DMS114 treated with DMSO at 0.1 percent for 48 hours (cell line): ENCODE data around the gene OR10W1.

Experiments
- DNase-seq: peaks from one replicate; lab custom pipeline; 2025; ENCODE audit not compliant: unreplicated experiment; lab: John Stamatoyannopoulos, UW

Gene OR10W1, protein sequence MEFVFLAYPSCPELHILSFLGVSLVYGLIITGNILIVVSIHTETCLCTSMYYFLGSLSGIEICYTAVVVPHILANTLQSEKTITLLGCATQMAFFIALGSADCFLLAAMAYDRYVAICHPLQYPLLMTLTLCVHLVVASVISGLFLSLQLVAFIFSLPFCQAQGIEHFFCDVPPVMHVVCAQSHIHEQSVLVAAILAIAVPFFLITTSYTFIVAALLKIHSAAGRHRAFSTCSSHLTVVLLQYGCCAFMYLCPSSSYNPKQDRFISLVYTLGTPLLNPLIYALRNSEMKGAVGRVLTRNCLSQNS

DNA sequence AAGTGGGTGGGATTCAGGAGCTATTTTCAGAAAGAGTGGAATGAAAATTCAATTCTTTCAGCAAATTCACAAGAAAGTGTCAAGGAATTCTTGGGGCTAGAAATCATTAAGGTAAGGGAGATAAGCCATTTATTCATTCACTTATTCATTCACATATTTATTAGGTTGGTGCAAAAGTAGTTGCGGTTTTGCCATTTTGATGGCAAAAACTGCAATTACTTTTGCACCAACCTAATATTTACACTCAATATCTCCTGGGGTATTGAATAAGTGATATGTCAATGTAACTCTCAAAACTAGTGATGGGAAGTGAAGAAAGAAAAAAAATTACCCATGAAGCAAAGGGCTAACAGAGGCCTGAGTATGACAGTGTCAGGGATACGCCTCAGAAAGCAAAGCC is at the start of gene OR10W1:
OR10W1 (minus strand) TSS at position 119 of the 400 bp plus-strand sequence. CDS start 402 bp downstream, outside the sequence.
- DNase-seq = no peak

DNA sequence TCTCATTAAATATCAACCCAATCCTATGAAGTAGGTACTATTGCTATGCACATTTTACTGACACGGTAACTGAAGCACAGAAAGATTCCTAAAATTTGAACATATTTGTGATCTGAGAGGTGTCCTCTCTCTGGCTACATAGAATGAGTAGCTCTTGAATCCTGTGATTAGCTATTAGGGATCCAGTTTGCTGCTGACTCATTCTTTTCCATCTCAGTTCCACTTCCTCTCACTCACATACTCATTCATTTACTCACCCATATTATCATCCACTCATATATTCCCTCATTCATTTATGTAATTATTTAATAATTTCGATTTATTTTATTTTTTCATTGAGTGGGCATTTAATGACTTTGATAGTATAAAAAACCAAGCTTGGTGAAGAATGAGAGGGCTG is 48.1 kb upstream of the OR10W1 start:
- no peak for DNase-seq

DNA sequence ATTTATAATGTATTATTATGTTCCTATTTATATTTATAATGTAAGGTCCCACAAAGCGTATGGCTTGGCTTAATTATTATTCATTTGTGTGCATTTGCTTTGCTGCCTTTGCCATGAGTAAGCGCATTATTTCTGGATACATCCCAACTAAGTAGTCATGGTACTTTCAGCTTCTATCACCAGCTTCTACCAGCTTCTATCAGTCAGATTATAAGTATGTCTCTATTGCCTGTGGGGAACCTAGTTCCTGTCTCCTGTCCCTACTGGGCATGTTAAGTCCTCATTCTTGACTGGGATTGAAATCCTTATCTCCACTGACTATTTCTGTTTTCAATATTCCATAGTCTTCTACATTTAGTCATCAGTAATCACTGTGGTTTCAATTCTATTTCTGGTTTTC is 33.5 kb upstream of the OR10W1 start:
- DNase-seq = no peak

DNA sequence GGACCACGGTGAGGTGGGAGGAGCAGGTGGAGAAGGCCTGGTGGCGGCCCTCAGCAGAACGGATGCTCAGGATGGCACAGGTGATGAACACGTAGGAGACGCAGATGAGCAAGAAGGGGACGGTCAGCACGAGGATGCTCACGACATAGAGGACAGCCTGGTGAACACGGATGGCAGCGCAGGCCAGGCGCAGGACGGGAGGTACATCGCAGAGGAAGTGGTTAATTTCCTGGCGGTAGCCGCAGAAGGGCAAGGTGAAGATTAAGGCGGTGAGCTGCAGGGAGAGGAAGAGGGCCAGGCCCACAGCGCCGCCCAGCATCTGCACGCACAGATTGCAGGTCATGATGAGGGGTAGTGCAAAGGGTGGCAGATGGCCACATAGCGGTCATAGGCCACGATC is 24.0 kb upstream of the OR10W1 start:
- no peak for DNase-seq

DNA sequence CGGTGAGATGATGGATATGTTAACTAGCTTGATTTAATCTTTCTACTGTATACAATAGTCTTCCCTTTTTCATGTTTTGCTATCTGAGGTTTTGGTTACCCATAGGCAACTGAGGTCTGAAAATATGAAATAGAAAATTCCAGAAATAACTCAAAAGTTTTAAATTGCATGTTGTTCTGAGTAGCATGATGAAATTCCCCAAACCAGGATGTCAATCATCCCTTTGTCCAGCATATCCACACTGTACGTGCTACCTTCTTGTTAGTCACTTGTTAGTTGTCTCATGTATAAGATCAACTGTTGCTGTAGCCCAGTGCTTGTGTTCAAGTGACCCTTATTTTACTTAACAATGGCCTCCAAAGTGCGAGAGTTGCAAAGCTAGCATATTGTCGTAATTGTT is 21.2 kb upstream of the OR10W1 start:
- no peak for DNase-seq

DNA sequence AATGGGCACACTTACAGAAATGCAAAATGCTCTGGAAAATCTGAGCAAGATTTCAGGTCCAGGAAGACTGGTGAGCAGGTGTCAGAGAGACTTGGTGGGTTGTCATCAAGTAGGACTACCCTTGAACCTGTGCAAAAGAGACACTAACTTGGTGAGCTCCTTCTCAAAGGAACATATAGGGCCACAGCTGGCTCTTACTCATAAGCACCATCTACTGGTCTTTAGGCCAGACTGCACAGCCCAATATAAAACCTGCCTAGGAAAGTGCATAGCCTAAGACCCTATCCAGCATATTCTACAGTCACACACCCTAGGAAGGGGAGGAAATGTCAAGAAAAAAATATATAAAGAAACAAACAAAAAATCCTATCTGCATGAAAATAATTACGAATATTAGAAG is 18.2 kb upstream of the OR10W1 start:
- no peak for DNase-seq

DNA sequence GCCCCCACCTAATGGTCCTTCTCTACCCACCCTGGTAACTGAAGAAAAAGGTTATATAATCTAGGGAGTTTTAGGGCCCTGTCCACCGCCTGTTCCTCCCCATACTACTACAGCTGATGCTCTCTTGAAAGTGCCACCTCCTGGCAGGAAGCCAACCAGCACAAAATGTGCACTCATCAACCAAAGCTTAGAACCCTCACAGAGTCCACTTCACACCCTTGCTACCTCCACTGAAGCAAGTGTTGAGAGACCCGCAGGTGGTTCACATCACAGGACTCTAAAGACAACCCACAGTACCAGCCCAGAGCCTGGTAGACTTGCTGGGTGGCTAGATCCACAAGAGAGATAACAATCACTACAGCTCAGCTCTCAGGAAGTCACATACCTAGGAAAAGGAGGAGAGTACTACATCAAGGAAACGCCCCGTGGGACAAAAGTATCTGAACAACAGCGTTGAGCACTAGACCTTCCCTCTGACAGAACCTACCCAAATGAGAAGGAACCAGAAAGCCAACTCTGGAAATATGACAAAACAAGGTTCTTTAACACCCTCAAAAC is 17.5 kb upstream of the OR10W1 start:
- no peak for DNase-seq

DNA sequence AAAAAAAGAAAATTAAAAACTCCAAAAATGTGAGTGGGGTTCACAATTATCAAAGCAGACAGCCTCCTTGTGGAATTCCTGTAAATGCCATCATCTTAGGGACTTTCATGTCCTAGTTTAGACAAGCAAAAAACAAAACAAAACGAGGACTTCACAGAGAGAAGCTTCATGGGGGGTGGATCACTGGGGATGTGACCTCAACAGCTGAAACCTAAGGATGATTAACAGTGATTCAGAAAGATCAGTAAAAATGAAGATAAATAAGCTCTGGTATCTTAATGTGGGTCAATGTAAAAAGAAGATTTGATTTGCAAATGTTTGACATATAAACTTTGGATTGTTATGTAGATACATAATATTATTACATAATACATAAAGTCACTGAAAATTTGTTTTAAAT is 8.1 kb upstream of the OR10W1 start:
- DNase-seq = no peak

DNA sequence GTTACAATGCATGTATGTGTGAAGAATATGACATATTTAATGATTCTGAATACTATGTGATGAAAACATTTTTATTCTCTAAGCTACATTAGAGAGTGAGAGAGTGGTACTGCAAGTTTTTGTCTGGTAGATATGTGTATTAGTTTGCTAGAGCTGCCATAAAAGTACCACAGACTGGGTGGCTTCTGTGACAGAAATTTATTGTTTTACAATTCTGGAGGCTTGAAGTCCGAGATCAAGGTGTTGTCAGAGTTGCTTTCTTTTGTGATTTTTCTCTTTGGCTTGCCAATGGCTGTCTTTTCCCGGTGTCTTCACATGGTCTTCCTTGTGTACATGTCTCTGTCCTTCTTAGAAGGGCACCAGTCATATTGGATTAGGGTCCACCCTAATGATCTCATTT is 6.9 kb upstream of the OR10W1 start:
- no peak for DNase-seq

DNA sequence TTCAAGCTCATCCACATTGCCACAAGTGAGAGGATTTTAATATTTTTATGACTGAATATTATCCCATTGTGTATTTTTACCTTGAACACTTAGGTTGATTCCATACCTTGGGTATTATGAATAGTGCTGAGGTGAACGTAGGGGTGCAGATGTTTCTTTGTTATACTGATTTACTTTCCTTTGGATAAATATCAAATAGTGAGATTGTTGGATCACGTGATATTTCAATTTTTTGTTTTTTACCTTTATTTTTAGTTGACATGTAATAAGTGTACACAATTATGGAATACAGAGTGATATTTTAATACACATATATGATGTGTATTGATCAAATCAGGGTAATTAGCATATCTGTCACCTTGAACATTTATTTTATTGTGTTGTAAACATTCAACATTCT is 8.1 kb downstream of the OR10W1 start:
- no peak for DNase-seq

DNA sequence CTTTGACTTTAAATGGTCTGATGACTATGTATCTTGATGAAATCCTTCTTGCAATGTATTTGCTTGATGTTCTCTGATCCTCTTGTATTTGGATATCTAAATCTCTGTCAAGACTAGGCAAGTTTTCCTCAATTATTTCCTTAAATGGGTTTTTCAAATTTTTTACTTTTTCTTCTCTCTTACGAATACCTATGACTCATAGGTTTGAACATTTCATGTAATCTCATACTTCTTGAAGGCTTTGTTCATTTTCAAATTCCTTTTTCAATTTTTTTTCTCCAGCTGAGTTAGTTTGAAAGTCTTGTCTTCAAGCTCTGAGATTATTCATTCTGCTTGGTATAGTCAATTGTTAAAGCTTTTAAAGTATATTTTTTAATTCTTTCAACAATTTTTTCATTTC is 13.1 kb downstream of the OR10W1 start:
- DNase-seq = no peak

DNA sequence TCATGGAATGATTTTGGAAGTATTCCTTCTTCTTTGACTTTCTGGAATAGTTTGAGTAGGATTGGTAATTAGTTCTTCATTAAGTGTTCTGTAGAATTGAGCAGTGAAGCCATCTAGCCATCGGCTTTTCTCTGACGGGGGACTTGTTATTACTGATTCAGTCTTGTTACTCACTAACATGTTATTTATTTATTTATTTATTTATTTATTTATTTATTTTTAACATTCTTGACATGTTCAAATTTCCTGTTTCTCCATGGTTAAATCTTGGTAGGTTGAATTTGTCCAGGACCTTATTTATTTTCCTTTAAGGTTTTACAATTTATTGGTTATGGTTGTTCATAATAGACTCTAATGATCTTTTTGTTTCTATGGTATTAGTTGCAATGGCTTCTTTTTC is 24.1 kb downstream of the OR10W1 start:
- DNase-seq = no peak

DNA sequence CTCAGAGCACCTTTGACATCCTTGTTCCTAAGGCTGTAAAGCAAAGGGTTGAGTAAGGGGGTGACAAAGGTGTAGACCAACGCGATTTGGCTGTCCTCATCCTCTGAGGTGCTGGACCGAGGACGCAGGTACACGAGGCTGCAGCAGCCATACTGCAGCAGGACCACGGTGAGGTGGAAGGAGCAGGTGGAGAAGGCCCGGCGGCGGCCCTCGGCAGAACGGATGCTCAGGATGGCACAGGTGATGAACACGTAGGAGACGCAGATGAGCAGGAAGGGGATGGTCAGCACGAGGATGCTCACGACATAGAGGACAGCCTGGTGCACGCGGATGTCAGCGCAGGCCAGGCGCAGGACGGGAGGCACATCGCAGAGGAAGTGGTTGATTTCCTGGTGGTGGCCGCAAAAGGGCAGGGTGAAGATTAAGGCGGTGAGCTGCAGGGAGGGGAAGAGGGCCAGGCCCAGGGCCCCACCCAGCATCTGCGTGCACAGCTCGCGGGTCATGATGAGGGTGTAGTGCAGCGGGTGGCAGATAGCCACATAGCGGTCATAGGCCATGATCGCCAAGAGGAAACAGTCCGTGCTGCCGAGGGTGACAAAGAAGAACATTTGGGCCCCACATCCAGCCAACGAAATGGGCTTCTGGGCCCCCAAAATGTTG is 40.0 kb downstream of the OR10W1 start:
- no peak for DNase-seq

DNA sequence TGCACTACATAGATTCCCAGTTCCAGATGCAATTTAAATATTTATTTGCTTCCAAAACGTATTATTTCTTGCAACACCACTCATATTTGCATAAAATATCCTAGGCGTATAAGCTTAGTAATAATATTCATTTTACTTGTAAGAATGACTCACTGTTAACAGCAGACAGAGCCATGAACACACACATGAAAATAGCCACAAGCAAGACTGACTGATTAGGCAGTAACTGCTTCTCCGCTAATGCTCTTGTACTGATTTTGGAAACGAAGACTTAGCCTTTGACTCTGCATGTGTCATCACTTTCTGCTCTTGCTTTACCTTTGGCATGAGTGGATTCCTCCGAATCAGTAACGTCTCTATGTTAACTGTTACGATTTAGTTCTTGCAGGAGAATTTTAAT is 45.3 kb downstream of the OR10W1 start:
- no peak for DNase-seq
